ENCODE data around the gene SCAPER.
"Not testable (repeated sequence)": the region's sequence is repeated elsewhere in the genome, so short reads cannot be mapped to it uniquely, and the experiment has no call there.

SCAPER gene

GRCh38 chr15:76846782-76847181 lies 58.4 kb downstream of the SCAPER start:
- DNase-seq: no peak

- no peak for DNase-seq
Measured at GRCh38 chr15:76844096-76844495, 61.0 kb downstream of the SCAPER start.

- DNase-seq: no peak
Measured at GRCh38 chr15:76843269-76843668, 61.9 kb downstream of the SCAPER start.

GRCh38 chr15:76840830-76841460 lies 64.2 kb downstream of the SCAPER start:
- no peak for DNase-seq

GRCh38 chr15:76839173-76839572 lies 66.0 kb downstream of the SCAPER start:
- DNase-seq: no peak

- no peak for DNase-seq
Measured at GRCh38 chr15:76837474-76837873, 67.7 kb downstream of the SCAPER start.

GRCh38 chr15:76829939-76830338 lies 75.2 kb downstream of the SCAPER start:
- no peak for DNase-seq

- no peak for DNase-seq
Measured at GRCh38 chr15:76823890-76824289, 81.2 kb downstream of the SCAPER start.

GRCh38 chr15:76823303-76823702 lies 81.8 kb downstream of the SCAPER start:
- DNase-seq: no peak

- DNase-seq: not testable (repeated sequence)
Measured at GRCh38 chr15:76818926-76819325, 86.2 kb downstream of the SCAPER start.

- no peak for DNase-seq
Measured at GRCh38 chr15:76815421-76815820, 89.7 kb downstream of the SCAPER start.

- DNase-seq: no peak
Measured at GRCh38 chr15:76812381-76812780, 92.8 kb downstream of the SCAPER start.

GRCh38 chr15:76809412-76810103 lies 95.6 kb downstream of the SCAPER start:
- no peak for DNase-seq

GRCh38 chr15:76803049-76803571 lies 102.0 kb downstream of the SCAPER start:
- no peak for DNase-seq

- no peak for DNase-seq
Measured at GRCh38 chr15:76802411-76802810, 102.7 kb downstream of the SCAPER start.

- no peak for DNase-seq
Measured at GRCh38 chr15:76799760-76800159, 105.4 kb downstream of the SCAPER start.

GRCh38 chr15:76795217-76795616 lies 109.9 kb downstream of the SCAPER start:
- no peak for DNase-seq

GRCh38 chr15:76793162-76793561 lies 112.0 kb downstream of the SCAPER start:
- no peak for DNase-seq

- no peak for DNase-seq
Measured at GRCh38 chr15:76791511-76791910, 113.6 kb downstream of the SCAPER start.

- DNase-seq: no peak
Measured at GRCh38 chr15:76787273-76787672, 117.9 kb downstream of the SCAPER start.

GRCh38 chr15:76776969-76777368 lies 128.2 kb downstream of the SCAPER start:
- DNase-seq: no peak

- no peak for DNase-seq
Measured at GRCh38 chr15:76776480-76776879, 128.7 kb downstream of the SCAPER start.

GRCh38 chr15:76773234-76773633 lies 131.9 kb downstream of the SCAPER start:
- no peak for DNase-seq

GRCh38 chr15:76772776-76773175 lies 132.4 kb downstream of the SCAPER start:
- DNase-seq: no peak

GRCh38 chr15:76764004-76764403 lies 141.1 kb downstream of the SCAPER start:
- no peak for DNase-seq

Data from activated CD4-positive, alpha-beta T cell treated with anti-CD3 and anti-CD28 coated beads for 48 hours (primary cell).